Adipose tissue (tissue), 3 donors: ENCODE measurements around the gene TTC39B. TPM values are rescaled to one million over a fixed set of nuclear protein-coding genes. Genes with fewer than 3 reads are reported as not detected.

Experiments
- H3K27ac ChIP-seq: one replicate; pipeline ENCODE4 v1.5.1; 2013; ENCODE audit warnings: low read depth, low read length
- WGBS, 3 donors: extraction: QIAGEN DNeasy Blood & Tissue Kit; methylation state at CpG; one replicate each; pipeline ENCODE4 v1.1.7; 2013; 5-methylcytosine and 5-hydroxymethylcytosine counted together
- polyA plus RNA-seq, 3 donors: library from polyadenylated mRNA; stranded (reverse); fragments of 200-250 nt; gene quantifications; one replicate each; pipeline ENCODE4 v1.2.3, GENCODE V29; 2013
- donor health status: healthy with polysubstance abuse.
- donor health status: Bipolar disorder and iron deficiency.
- donor health status: healthy.

TTC39B gene
- polyA plus RNA-seq, 3 donors = 1.2 to 2.1 (median 1.4) TPM

DNA sequence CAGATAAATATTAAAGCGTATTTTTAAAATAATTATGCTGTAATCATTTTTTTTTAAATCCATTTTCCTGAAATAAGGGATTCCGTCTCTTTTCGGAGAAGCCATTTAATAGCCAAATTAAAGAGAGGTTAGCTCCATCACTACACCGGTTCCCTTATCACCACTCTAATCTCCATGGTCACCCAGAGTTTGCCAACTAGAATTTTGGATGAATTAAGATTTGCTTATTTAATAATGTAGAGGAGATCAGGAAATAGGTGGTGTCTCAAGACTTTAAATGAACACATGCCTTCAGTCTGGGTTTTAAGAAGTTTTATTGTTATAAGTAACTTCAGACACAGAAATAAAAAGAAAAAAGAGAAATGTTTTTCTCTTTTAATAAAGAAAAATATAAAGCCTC lies 151.7 kb downstream of the TTC39B start:
- no peak overlapping the region for H3K27ac ChIP-seq
- 36 to 51% (median 46%) methylated on average over 4 of the region's 4 CpGs for WGBS, 3 donors

DNA sequence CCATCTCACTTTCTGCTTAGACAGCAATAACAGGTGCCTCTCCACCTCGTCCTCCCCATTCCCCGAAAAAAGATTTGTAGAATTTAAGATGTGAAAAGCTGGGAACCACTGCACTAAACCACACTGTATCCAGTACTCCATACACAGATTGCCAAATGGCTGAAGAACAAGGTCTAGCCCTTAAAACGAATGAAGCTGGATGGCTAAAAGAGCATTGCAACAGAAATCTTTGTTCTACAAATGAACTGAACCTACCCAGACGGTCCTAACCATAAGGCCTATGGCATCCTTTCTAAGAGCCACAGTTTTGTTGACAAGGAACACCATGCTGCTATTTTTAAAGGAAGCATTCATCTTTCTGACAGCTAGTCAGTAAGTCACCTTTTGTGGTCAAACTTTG lies 152.3 kb downstream of the TTC39B start:
- WGBS, 3 donors = 76 to 87% (median 79%) methylated on average over 4 of the region's 4 CpGs
- no peak overlapping the region for H3K27ac ChIP-seq

DNA sequence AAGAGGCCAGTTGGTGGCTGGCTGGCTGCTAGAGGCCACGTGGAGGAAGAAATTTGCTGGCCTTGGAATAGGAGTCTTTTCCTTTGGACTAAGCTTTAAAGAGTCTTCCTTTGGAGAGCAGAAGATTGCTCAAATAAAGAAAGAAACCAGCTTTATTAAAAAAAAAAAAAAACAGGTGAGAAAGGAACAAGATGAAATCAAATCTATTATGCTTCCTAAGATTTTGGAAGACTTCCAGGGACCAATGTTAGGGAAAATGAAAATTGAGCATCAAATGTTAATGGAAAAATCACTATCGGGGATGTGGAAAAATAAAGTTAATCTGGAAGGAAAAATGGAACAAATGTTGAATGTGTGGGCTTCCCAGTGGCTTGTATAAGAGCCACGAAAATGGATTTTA lies 153.1 kb downstream of the TTC39B start:
- WGBS, 3 donors = 69 to 83% (median 77%) methylated on average over 3 of the region's 3 CpGs
- H3K27ac ChIP-seq = no peak overlapping the region

DNA sequence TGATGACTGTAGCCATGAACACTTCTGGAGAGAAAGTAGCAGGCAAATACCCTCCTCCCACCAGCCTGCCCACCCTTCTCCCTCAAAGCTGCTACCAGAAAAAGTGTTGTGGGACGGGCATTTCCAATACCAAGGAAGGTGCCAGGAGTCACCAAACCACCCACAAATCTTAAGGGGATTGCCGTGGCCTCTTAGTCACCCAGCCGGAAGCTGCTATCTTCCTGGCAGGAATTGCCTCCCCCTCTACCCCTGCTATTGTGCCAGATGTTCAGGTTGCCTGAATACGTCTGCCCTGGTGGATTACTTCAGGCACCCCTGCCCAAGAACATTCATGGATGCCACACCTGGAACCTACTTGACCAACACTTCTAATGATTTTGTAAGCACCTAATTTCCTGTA lies 156.1 kb downstream of the TTC39B start:
- H3K27ac ChIP-seq = no peak overlapping the region
- 75 to 91% (median 84%) methylated on average over 4 of the region's 4 CpGs for WGBS, 3 donors

DNA sequence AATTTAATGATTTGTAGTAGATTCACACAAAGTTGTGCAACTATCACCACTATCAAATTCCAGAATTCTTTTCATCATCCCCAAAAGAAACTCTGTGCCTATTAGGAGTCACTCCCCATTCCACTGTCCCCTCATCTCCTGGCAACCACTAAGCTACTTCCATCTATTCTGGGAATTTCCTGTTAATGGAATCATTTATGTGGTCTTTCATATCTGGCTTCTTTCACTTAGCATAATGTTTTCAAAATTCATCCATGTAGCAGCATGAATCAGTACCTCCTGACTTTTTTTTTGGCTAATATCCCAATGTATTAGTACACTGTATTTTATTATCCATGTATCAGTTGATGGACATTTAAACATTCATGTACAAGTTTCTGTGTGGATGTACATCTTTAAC lies 157.6 kb downstream of the TTC39B start:
- H3K27ac ChIP-seq = no peak overlapping the region

DNA sequence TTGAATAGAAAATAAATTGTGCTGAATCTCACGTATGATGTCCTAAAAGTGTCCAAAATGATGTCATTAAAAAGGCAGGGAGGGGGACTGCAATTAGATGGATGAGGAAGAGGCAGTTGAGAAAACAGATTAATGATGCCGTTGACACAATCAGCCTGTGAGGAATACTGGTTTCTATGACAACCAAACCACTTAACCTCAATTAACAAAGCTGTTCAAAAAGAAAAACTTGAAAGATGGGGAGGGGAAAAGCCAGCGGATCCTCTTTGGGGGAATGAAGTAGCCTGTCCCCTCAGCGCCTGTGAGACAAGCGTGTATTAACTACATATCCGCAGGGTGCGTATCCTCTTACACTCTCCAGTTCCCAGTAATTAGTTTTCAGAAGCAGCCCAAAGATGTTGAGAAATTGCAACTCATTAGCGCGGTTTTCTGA lies 160.7 kb downstream of the TTC39B start:
- no peak overlapping the region for H3K27ac ChIP-seq
- WGBS, 3 donors = 67 to 84% (median 83%) methylated on average over 9 of the region's 9 CpGs

DNA sequence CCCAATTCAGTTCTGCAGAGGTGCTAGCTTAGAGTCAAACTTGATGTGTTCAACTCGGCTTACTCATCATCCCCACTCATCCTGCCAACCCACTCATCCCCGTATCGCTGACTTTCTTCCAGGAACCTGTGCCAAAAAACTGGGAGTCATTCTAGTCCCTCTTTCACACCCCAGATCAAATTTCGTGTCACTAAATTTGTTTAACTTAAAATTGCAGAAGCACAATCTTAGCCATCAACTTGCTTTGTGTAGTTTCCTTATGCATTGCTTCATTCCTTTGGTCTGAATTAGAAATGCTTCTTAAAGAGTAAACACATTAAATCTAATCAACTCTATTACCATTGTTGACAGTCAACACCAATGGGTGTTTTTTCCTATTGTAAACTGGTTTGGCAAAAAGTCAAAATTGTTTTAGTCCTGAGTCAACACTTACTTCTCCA lies 162.4 kb downstream of the TTC39B start:
- no peak overlapping the region for H3K27ac ChIP-seq
- WGBS, 3 donors = 32 to 45% (median 39%) methylated on average over 4 of the region's 4 CpGs

DNA sequence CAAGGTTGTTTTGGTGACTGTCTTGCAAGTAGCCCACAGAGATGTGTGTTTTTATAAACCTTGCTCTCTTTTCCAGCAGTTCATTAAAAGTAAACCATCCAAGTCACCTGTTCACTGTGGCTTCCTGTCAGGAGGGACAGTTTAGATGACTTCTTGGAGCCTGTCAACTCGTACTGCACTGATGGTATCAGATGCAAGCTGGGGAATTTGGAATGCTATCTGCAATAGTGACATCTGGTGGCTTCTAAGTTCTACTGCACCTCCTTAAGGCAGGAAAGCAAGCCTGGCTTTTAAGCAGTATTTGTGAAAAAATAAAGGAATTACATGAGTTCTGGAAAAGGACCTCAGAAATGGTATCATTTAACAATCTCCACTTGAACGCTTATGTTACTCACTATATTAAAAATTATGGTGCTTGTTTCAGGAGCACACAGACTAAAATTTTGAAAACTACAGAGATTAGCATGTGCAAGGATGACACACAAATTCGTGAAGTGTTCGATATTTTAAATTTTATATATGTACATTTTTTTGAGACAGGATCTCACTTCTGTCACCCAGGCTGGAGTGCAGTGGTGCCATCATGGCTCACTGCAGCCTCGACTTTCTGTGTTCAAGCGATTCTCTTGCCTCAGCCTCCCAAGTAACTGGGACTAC lies 164.0 kb downstream of the TTC39B start:
- 57 to 70% (median 63%) methylated on average over 6 of the region's 6 CpGs for WGBS, 3 donors

DNA sequence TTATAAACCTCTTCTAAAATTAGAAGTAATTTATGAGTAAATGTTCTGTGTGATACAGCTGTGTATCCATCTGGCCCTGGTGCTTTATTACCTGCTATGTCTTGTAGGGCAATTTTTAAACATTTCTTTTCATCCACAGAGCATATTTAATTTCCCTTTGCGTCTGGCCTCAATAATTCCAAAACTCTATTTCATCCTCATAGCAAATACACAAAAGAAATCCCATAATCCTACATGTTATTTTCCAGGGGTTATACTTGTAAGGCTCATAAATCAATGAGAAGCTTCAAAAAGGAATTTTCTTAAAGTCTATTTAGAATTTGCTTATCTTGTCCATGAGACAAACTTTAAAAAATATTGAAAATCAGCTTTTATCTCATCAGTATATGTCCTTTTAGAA lies 167.0 kb downstream of the TTC39B start:
- WGBS, 3 donors = 79 to 90% (median 90%) methylated on average over 1 of the region's 1 CpG
- no peak overlapping the region for H3K27ac ChIP-seq

More for the DNA sequence above, 164.0 kb downstream of the TTC39B start:
- H3K27ac ChIP-seq = no peak overlapping the region

DNA sequence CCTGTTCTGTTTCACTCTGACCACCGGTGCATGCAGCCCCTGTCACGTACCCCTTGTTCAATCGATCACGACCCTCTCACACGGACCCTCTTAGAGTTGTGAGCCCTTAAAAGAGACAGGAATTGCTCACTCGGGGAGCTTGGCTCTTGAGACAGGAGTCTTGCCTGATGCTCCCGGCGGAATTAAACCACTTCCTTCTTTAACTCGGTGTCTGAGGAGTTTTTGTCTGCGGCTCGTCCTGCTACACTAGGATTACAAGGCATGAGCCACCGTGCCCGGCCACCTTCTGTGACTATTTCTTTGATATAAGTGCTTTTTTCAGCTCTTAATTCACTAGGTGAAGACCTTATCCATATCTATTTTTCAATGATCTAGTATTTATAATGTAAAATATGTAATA lies 167.5 kb downstream of the TTC39B start:
- H3K27ac ChIP-seq = no peak overlapping the region
- WGBS, 3 donors = 52 to 71% (median 67%) methylated on average over 13 of the region's 13 CpGs

DNA sequence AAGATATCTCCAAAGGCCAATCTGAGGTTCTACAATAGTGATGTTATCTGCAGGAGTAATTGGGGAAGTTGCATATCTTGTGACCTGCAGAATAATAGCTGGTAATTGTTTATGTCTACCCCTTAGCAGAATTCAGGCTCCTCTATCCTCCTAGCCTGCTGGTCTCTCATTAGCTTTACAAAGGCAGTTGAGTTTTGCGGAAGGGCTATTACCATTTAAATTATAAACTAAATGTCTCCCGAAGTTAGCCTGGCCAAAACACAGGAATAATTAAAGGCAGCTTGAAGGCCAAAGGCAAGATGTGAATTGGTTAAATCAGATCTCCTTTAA lies 168.7 kb downstream of the TTC39B start:
- 81 to 88% (median 88%) methylated on average over 2 of the region's 2 CpGs for WGBS, 3 donors
- no peak overlapping the region for H3K27ac ChIP-seq

DNA sequence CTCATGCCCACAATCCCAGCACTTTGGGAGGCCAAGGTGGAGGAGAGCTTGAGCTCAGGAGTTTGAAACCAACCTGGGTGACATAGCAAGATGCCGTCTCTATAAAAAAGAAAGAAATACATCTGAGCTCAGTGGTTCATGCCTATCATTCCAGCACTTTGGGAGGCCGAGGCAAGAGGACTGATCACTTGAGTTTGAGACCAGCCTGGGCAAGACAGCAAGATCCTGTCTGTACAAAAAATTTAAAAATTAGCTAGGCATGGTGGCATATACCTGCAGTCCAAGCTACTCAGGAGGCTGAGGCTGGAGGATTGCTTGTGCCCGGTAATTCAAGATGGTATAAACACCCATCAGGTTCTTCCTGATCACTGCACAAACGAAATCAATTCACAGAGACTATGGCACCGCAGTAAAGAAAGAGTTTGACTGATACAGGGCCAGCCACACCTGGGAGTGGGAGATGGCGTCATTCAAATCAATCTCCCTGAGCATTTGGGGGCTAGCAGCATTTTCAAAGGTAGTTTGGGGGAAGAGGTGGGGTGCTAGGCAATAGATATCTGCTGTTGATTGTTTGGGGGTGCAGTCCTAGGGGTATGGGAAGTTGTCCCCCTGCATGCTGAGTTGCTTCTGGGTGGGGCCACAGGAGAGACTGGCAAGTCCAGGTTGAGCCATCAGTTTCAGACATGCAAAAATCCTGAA lies 169.2 kb downstream of the TTC39B start:
- WGBS, 3 donors = 87 to 93% (median 90%) methylated on average over 6 of the region's 6 CpGs
- H3K27ac ChIP-seq = no peak overlapping the region

DNA sequence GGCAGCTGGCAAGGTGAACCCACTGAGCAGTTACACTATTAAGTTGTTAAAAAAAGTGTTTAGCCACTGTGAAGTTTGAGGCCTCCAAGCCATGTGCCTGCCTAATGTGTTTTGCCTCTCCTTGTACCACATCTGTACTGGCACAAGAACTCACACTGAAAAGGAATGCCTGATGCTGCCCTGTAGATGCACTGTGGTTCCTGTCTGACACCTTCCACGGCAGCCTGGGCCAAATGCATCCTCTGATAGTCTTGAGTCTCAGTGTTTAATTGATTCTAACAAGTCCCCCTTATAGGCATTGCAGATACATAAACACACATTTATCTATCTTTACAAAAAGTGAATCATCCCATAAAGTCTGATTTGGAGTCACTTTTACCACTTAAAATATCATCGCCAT lies 169.9 kb downstream of the TTC39B start:
- H3K27ac ChIP-seq = no peak overlapping the region
- WGBS, 3 donors = 76 to 86% (median 80%) methylated on average over 2 of the region's 2 CpGs

DNA sequence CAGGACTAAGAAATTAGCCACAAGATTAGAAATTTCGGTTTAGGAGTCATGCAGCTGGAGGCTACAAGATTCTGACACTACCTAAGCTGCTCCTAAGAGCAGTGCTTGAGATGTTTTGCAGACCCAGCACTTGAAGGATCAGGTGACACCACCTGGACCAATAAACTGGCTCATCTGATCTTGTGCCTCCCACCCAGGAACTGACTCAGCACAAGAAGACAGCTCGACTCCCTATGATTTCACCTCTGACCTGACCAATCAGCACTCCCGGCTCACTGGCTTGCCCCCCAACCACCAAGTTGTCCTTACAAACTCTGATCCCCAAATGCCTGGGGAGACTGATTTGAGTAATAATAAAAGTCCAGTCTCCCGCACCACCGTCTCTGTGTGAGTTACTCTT lies 170.4 kb downstream of the TTC39B start:
- WGBS, 3 donors = 76 to 82% (median 77%) methylated on average over 5 of the region's 5 CpGs
- no peak overlapping the region for H3K27ac ChIP-seq

DNA sequence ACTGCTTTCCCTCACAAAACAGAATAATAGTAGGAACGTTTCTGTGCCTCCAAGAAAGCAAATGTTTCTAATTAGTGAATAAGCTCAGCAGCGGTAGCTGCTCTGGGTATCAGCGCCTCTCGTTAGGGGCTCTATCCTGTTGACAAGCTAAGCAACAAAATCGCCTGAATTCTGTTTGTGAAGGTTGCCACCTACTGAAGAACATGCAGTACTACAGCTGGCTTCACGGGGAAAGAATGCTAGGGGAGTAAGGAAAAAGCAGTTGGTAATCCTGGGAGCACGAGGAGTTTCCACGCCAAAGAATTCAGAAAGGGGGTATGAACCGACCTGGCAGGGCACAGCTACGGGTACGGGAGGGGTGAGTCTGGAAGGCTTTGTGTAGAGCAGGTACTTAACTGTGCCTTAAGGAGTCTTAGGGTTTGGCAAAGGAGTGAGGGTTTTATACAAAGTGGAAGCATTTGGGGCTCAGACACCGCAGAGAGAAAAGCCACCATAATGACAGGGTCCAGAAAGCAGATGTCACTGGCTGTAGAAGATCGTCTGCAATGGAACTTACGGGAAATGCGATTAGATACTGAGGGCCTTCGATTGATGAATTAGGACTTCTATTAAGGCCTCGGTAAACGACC lies 171.7 kb downstream of the TTC39B start:
- H3K27ac ChIP-seq = no peak overlapping the region
- WGBS, 3 donors = 27 to 30% (median 27%) methylated on average over 18 of the region's 18 CpGs

DNA sequence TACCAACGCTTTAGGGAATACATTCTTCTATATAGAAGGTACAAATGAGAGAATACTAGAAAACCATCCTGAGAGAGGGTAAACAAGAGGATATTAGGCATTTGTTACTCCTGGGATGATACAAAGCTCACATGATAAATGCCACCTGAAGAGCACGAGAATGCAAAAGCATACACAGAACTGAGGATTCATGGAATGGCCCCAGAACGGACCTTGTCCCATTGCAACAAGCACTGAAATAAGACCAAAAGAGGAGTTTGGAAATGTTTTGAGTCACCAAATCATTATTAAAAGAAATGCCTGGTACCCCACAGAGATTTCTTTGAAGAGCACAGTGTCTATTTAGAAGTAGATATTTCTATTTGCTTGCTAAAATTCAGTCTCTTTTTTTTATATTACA lies 173.5 kb downstream of the TTC39B start:
- no peak overlapping the region for H3K27ac ChIP-seq
- 74 to 92% (median 75%) methylated on average over 3 of the region's 3 CpGs for WGBS, 3 donors

DNA sequence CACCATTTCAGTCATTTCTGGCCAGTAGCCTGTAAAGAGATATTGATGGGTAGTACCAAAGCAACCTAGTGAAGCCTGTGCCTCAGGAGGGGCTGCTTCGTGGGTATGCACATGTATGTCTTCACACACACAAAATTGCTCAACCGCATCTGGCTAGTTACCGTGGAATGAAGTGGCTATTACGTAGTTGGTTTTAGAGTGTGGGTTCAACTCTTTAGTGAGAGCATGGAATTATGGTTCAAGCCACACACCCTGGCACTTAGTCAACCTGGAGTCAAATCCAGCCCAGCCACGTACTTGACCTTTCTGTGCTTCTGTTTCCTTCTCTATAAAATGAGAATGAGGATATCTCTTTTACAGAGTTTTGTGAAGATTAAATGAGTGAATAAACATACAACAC lies 174.9 kb downstream of the TTC39B start:
- no peak overlapping the region for H3K27ac ChIP-seq
- WGBS, 3 donors = 67 to 82% (median 67%) methylated on average over 5 of the region's 5 CpGs

DNA sequence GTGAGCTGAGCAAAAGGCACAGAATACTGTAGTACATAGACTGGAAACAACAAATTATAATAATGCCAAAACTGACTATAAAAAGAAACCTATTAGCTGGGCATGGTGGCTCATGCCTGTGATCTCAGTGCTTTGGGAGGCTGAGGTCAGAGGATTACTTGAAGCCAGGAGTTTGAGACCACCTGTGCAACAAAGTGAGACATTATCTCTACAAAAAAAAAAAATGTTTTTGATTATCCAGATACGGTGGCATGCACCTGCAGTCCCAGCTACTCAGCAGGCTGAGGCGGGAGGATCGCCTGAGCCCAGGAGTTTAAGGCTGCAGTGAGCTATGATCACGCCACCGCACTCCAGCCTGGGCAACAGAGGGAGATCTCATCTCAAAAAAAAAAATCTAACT lies 175.9 kb downstream of the TTC39B start:
- H3K27ac ChIP-seq = no peak overlapping the region
- 85 to 93% (median 86%) methylated on average over 5 of the region's 5 CpGs for WGBS, 3 donors

DNA sequence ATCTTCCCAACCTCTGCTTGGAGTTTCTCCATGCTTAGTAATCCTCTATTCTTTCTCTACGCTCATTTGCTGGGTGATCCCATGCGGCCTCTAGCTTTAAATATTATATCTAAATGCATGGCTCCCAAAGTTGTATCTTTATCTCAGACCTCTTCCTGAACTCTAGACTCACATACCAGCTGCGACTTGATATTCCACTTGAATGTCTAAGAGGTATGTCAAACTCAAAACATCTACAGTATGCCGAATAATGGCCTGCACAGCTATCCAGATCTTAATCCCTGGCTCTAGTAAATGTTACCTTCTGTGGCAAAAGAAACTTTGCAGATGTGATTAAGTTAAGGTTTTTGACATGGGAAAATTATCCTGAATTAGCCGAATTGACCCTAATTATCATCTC lies 179.2 kb downstream of the TTC39B start:
- H3K27ac ChIP-seq = no peak overlapping the region
- 87 to 90% (median 88%) methylated on average over 5 of the region's 5 CpGs for WGBS, 3 donors

DNA sequence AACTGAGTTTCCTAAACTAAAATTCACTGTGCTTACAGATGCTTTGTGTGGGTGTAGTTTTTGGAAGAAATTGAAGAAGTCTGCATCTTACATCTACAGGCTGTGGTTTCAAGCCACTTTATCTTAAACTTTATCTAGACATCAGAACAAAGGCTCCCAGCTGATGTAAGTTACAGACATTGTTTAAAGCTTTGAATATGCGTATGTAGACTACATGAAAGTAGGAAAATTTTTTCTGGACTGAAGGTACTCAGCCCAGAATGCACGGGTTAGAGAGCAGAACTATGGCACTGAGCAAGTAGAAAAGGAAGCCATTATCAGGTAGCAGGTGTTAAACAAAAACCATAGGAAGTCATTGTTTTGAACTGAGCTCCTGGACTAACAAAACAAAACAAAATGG lies 185.4 kb downstream of the TTC39B start:
- 43 to 58% (median 43%) methylated on average over 2 of the region's 2 CpGs for WGBS, 3 donors
- no peak overlapping the region for H3K27ac ChIP-seq
